ENCODE results near the gene KRT33B. TPM values are rescaled to one million over a fixed set of nuclear protein-coding genes. Genes with fewer than 3 reads are reported as not detected.

KRT33B gene
- total RNA-seq, 1 donor from 2014 or later = not detected

GRCh38 chr17:41318231-41318630 is 51.4 kb downstream of the KRT33B start:
- Histone ChIP-seq H3K9ac (ENCODE audit: low read depth in 1 of 3, low read length in 3 of 3) (no peak overlapping the region), H3K4me3 (ENCODE audit: low read length in 3 of 3) (no peak overlapping the region), H3K27me3 (ENCODE audit: control insufficient read depth in 3 of 3, insufficient read depth in 3 of 3, low read length in 3 of 3) (peaks cover 4 to 12% (median 6%) of the 10 kb centered on the region in 3 donors), H3K27ac (ENCODE audit: low read depth, low read length) (no peak overlapping the region), H3K4me1 (ENCODE audit: control insufficient read depth in 3 of 3, insufficient read depth in 3 of 3, low read length in 3 of 3) (no peaks in the 10 kb centered on the region), H3K9me3 (ENCODE audit: control insufficient read depth in 3 of 3, low read length in 3 of 3) (peaks cover 0 to 3% (median 0%) of the 10 kb centered on the region in 3 donors), H3K36me3 (ENCODE audit: control insufficient read depth in 3 of 3, insufficient read depth in 3 of 3, low read length in 3 of 3) (no peaks in the 10 kb centered on the region)

DNA sequence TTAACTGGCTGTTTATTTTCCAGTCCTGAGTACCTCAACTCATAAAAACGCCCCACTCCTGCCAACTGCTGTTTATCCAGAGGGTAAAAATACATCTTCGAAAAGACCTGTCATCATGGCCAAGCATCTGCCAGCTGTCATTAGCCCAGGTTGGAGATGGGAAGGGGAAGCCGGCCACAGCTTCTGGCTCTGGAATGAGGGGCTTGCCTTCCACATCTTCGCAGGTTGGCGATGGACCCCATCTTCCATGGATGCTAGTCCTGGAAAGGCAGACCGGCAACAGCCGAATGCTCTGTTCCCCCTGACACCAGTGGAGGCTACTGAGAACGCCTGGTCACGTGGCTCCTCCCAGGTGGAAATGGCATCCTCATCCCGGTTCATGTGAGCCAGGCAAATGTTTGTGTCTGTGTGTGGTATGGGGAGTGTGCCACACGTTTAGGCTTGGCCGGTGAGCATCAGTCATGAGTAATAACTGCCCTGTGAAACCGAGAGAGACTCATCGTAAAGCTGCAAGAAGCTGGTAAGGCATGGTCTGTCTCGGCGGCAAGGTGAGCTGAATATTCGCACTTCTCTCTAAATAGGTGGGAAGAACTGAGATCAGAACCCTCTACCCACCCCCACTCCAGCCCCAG is 53.7 kb downstream of the KRT33B start:
- Histone ChIP-seq H3K27me3 (ENCODE audit: control insufficient read depth in 3 of 3, insufficient read depth in 3 of 3, low read length in 3 of 3) (peaks cover 4 to 12% (median 10%) of the 10 kb centered on the region in 3 donors), H3K36me3 (ENCODE audit: control insufficient read depth in 3 of 3, insufficient read depth in 3 of 3, low read length in 3 of 3) (no peaks in the 10 kb centered on the region), H3K9me3 (ENCODE audit: control insufficient read depth in 3 of 3, low read length in 3 of 3) (peaks cover 0 to 3% (median 0%) of the 10 kb centered on the region in 3 donors), H3K27ac (ENCODE audit: low read depth, low read length) (no peak overlapping the region), H3K4me1 (ENCODE audit: control insufficient read depth in 3 of 3, insufficient read depth in 3 of 3, low read length in 3 of 3) (no peaks in the 10 kb centered on the region), H3K4me3 (ENCODE audit: low read length in 3 of 3) (no peak overlapping the region), H3K9ac (ENCODE audit: low read depth in 1 of 3, low read length in 3 of 3) (no peak overlapping the region)

DNA sequence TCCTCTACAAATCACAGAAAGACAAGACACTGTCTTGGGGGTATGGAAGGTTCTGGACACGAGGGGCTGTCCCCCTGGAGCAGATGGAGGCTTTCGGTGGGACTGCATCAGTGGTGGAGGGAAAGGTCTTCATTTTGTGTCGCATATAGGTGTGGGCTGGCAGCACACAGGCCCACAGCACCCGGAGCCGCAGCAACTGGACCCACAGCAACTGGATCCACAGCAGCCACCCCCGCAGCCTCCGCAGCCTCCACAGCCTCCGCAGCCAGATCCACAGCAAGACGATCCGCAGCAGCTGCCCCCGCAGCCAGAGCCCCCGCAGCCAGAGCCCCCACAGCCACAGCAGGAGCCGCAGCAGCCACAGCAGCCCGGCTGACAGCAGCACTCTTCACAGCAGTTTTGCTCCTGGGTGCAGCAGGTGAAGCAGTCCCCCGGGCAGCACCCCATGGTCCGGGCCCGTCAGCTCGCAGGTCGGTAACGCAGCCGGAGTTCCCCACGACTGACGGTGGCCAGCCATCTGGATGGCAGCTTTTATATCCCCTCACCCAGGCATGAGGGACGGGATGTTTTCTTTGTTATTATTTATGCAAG is 54.3 kb downstream of the KRT33B start, which contains the start of gene KRTAP17-1:
KRTAP17-1 (minus strand) TSS at position 507 of the 591 bp plus-strand sequence; CDS start at position 447, 60 bp downstream.
- Histone ChIP-seq H3K27ac (ENCODE audit: low read depth, low read length) (no peak within 1 kb of the TSS), H3K9ac (ENCODE audit: low read depth in 1 of 3, low read length in 3 of 3) (no peak within 1 kb of the TSS), H3K4me3 (ENCODE audit: low read length in 3 of 3) (no peak within 1 kb of the TSS), H3K4me1 (ENCODE audit: control insufficient read depth in 3 of 3, insufficient read depth in 3 of 3, low read length in 3 of 3) (no peaks in the 10 kb centered on the region), H3K9me3 (ENCODE audit: control insufficient read depth in 3 of 3, low read length in 3 of 3) (peaks cover 0 to 3% (median 0%) of the 10 kb centered on the region in 3 donors), H3K27me3 (ENCODE audit: control insufficient read depth in 3 of 3, insufficient read depth in 3 of 3, low read length in 3 of 3) (peaks cover 4 to 12% (median 10%) of the 10 kb centered on the region in 3 donors), H3K36me3 (ENCODE audit: control insufficient read depth in 3 of 3, insufficient read depth in 3 of 3, low read length in 3 of 3) (no peaks in the 10 kb centered on the region)

Other genes with a start within 250 kb of the KRT33B start
- not detected for gene KRTAP4-12, start 245.6 kb downstream of the KRT33B start, total RNA-seq
- gene KRTAP4-6, start 229.3 kb downstream of the KRT33B start, total RNA-seq = not detected
- gene KRTAP4-5, start 220.0 kb downstream of the KRT33B start, total RNA-seq = not detected
- not detected for gene KRTAP4-4, start 209.1 kb downstream of the KRT33B start, total RNA-seq
- gene KRTAP4-3, start 201.6 kb downstream of the KRT33B start, total RNA-seq = not detected
- not detected for gene KRTAP4-2, start 191.6 kb downstream of the KRT33B start, total RNA-seq
- gene KRTAP4-1, start 184.9 kb downstream of the KRT33B start, total RNA-seq = not detected
- not detected for gene KRTAP9-1, start 179.9 kb downstream of the KRT33B start, total RNA-seq
- not detected for gene KRTAP9-2, start 143.2 kb downstream of the KRT33B start, total RNA-seq
- not detected for gene KRTAP9-3, start 137.4 kb downstream of the KRT33B start, total RNA-seq
- gene KRTAP9-8, start 131.8 kb downstream of the KRT33B start, total RNA-seq = not detected
- not detected for gene KRTAP9-4, start 120.1 kb downstream of the KRT33B start, total RNA-seq
- not detected for gene KRTAP9-9, start 114.4 kb downstream of the KRT33B start, total RNA-seq
- not detected for gene KRTAP9-6, start 104.4 kb downstream of the KRT33B start, total RNA-seq
- not detected for gene KRTAP9-7, start 94.1 kb downstream of the KRT33B start, total RNA-seq
- not detected for gene KRTAP29-1, start 67.0 kb downstream of the KRT33B start, total RNA-seq
- not detected for gene KRTAP16-1, start 60.5 kb downstream of the KRT33B start, total RNA-seq
- gene KRTAP17-1, start 54.1 kb downstream of the KRT33B start, total RNA-seq = not detected
- not detected for gene KRT33A, start 19.0 kb downstream of the KRT33B start, total RNA-seq
- gene KRT34, start 12.5 kb upstream of the KRT33B start, total RNA-seq = not detected
- 3.1 TPM for gene KRT31, start 27.8 kb upstream of the KRT33B start, total RNA-seq
- gene KRT37, start 54.8 kb upstream of the KRT33B start, total RNA-seq = not detected
- not detected for gene KRT38, start 71.2 kb upstream of the KRT33B start, total RNA-seq
- not detected for gene KRT32, start 97.6 kb upstream of the KRT33B start, total RNA-seq
- not detected for gene KRT35, start 111.3 kb upstream of the KRT33B start, total RNA-seq
- gene KRT36, start 120.1 kb upstream of the KRT33B start, total RNA-seq = not detected
- gene KRT13, start 135.8 kb upstream of the KRT33B start, total RNA-seq = not detected
- gene KRT15, start 149.1 kb upstream of the KRT33B start, total RNA-seq = not detected
- gene KRT19, start 158.5 kb upstream of the KRT33B start, total RNA-seq = not detected
- not detected for gene KRT9, start 202.2 kb upstream of the KRT33B start, total RNA-seq
- 1.0 TPM for gene KRT14, start 217.1 kb upstream of the KRT33B start, total RNA-seq
- gene KRT16, start 243.0 kb upstream of the KRT33B start, total RNA-seq = 0.52 TPM

Measured in skeletal muscle tissue (tissue), 4 donors.